GM18867 (cell line): ENCODE data around the gene ZBTB48.
"Not testable (repeated sequence)": the region's sequence is repeated elsewhere in the genome, so short reads cannot be mapped to it uniquely, and the experiment has no call there.

ENCODE experiments used
- ATAC-seq: cut with Tn5 transposase; IDR thresholded peaks from one replicate; pipeline ENCODE4 v1.9.1; 2021; ENCODE audit warnings: mild to moderate bottlenecking, moderate library complexity; ENCODE audit not compliant: unreplicated experiment

The ZBTB48 gene

GRCh38 chr1:6590046-6590445, 10.3 kb downstream of the ZBTB48 start:
- ATAC-seq = no peak

DNA sequence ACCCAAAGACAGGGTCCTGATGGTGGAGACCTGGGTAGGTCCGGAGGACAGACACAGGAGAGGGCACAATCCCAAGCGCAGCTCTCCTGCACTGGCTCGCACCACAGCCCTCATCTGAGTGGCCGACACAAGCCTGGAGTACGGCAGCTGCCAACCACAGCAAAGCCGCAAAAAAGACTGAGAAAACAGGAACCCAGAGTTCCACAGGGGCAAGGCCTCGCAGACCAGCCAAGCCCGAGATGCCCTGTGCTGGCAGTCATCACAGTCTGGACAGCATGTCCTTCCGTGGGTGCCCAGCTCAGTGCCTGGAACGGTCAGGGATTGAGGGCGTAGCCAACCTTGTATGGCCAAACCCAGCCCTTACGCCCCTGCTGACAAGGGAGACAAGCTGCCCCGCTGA, 11.4 kb downstream of the ZBTB48 start:
- no peak for ATAC-seq

- ATAC-seq = no peak
Observed at GRCh38 chr1:6591644-6592043, 11.8 kb downstream of the ZBTB48 start.

DNA sequence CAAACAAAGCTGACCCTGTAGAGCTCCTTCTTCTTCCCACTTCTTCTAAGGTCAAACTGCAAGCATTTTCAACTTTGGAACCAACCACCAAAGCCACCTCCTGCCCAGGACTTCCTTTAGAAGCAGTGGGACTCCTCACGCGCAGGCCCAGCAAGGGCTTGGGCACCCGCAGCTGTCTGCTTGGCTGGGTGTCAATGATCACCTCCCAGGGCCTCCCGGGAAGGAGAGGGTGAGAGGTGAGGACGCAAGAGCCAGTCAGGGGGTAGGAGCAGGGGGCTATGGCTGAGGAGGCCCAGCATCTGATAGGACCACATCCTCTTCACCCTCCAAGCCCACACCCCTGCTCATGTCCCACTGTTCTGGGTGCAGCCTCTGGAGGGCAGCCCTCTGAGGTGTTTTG, 12.6 kb downstream of the ZBTB48 start:
- no peak for ATAC-seq

GRCh38 chr1:6592865-6593593, 13.2 kb downstream of the ZBTB48 start:
- ATAC-seq = no peak

GRCh38 chr1:6593810-6594209, 14.0 kb downstream of the ZBTB48 start:
- no peak for ATAC-seq

DNA sequence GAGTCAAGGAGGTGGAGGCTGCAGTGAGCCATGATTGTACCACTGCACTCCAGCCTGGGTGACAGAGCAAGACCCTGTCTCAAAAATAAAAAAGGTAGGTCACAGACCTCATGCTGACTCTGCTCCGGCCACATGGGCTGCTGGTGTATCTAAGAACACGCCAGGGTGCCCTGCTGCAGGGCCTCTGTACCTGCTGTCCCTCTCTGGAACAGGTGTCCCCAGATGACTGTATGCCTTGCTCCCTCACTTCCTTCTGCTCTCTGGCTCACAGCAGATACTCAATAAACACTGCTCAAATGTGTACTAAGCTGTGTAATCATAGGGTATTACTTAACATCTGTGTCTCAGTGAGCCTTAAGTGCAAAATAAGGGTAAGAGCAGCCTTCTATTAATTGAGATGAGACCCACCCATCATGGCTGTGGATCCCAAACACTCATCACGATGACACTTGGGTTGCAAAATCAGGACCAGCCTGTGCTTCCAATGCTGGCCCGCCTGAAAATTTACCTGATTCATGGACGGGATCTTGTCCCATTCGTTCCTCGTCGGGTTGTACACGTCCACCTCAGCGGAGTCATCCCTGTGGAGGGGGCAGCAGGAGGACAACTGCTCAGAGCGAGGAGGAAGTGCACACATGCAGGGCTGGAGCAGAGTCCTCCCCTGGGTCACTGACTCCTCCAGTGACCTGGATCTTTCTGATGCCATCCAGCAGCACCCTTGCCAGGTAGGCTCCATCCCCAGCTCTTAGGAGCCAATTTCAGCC, 15.4 kb downstream of the ZBTB48 start:
- ATAC-seq = no peak

DNA sequence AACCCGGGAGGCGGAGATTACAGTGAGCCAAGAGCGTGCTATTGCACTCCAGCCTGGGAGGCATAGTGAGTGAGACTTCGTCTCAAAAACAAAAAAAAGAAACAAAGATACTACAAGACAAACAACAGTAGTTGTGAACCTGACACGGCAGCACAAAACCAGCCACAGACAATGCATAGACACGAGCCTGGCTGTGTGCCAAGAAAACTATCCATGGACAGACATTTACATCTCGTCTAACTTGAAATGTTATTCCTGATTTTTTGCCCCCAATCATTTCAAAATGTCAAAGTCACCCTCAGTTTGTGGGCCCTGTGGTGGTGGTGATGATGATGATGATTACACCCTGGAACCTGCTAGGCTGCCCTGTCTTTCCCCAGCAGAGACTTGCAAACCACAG, 16.6 kb downstream of the ZBTB48 start:
- ATAC-seq = no peak

- ATAC-seq = no peak
Observed at GRCh38 chr1:6596886-6597776, 17.3 kb downstream of the ZBTB48 start.

GRCh38 chr1:6597777-6598131, 18.0 kb downstream of the ZBTB48 start:
- ATAC-seq = no peak

DNA sequence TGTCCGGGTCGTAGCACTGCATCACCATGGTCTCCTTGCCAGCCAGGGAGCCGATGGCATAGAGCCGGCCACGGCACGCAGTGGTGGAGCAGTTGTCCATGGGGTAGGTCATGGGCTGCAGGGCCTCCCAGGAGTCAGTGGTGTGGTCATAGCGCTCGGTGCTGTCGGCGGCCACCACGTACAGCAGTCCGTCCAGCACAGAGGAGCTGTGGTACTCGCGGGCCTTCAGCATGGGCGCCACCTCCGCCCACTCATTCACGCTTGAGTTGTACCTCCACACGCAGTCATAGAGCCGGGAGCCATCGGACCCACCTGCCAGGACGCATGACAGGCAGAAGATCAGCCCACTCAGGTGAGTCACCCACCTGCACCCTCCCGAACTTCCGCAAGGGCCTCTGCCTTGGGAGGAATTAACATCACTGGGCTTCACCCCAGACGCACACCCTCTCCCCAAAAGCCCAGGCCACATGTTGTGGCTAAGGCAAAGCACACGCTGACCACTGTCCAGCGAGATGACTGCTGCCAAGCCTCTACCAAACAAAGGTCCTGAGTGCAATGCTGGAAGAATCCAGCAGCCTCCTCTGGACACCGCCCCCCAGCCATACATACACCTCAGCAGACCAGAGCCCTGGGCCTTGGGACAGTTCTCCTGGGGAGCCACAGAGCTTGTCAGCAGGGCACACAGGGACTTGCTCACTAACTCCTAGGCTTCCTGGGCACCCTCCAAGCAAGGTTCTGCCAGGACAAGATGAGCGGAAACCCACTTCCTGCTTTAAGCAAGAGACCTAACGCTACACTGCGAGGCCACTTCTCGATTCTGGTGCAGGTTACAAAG, 19.6 kb downstream of the ZBTB48 start:
- no peak for ATAC-seq

- ATAC-seq = not testable (repeated sequence)
Observed at GRCh38 chr1:6599991-6600390, 20.2 kb downstream of the ZBTB48 start.

DNA sequence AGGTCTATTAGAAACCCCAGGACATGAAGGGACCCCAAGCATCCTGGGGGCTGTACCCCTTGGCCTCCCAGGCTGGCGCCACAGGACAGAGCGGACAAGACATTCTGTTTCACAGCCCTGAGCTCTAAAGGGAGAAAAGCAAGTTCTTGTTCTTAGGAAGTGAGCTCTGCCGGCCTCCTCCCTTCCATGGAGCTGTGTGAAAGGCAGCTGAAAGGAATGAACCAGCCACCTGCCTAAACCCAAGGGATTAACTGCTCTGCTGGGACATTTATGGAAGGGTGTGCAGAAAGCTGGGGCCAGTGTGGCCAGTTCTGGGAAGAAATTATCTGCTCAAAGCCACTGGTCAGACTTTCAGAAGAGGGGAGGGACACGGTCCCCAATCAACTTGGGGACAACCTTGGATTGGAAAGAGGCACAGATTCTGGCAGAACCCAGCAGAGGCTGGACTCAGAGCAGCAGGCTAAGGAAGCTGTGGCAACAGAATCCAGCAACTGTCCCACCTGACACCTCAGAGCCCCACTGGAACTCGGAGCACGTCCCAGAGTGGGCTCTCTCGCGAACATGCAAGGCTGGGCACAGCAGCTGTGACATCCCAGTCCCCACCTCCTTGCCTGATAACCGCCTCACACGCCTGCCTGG, 20.7 kb downstream of the ZBTB48 start:
- no peak for ATAC-seq

DNA sequence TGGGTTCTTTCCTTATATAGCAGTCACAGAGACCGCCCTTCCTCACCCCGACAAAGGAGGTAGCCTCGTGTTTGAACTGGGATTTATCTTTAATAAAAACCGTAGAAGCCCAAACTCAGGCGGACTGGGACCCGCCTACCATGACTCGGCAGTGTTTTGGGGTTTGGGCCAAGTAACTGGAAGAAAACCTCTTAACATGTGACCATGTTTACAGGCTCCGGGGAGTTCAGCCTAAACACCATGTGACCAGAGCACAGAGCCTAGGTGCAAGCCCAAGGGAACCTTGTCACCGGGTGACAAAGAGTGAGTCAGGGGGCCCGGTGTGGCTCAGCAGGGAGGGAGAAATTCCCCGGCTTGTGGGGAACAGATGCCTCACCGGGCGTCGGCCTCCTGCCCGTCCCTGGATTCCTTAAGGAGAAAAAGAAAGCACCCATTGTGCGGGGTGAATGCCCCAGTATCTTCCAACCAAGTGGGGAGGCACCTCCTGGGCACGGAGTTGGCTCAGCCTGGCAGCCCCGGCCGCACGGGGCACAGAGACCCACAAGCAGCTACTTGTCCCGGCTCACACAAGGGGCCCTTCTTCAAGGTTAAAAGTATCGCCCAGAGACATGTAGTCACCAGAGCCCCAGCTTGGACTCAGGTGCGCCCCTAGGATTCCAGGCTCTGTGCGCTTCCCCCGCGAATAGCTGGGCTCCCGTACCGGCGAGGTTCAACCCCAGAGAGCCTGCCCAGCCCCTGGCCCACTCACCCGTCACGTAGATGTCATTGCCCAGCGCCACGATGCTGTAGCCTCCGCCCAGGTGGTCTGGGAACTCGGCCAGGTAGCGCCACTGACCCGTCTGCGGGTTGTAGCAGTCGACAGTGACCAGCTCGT, 21.5 kb downstream of the ZBTB48 start:
- ATAC-seq = peak; percentile 25

- peak; percentile 38 for ATAC-seq
Observed at GRCh38 chr1:6601923-6602668, 22.3 kb downstream of the ZBTB48 start.

DNA sequence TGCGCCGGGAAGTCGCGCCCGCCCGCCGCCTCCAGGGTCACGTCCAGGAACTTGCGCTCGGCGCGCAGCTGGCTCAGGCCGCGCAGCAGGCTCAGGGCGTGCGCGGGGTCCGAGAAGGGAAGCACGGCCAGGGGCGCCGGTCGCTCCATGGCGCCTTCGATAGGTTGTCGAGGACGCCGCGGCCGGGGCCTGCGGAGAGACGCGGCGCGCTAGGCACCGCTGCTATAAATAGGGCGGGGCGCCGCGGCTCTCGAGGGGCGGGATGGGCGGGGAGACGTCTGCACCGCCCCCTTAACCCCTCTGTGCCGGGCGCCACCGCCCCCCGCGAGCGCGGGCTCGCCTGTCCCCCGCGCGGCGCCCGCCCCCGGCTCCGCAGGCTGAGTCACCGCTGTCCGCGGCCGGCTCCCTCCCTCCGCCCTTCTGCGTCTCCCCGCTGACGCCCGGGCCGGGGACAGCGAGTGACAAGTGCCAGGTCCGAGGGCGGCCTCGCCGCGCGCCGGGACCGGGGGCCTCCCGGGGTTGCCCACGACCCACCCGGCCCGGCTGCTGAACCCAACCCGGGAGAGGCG, 23.0 kb downstream of the ZBTB48 start, which contains the start of gene KLHL21:
Gene KLHL21, minus strand, starts transcription at position 201 of the 569 bp plus-strand sequence. Its CDS starts 52 bp downstream, at position 149.
- peak; percentile 61 for ATAC-seq

- ATAC-seq = peak; percentile 7
Observed at GRCh38 chr1:6603238-6603914, 23.6 kb downstream of the ZBTB48 start.
